ENCODE results near the gene TCTN3. TPM values are rescaled to one million over a fixed set of nuclear protein-coding genes. Genes with fewer than 3 reads are reported as not detected.

Gene TCTN3
- polyA plus RNA-seq, 1 donor (not counting 4 experiments of a cell fraction or from before 2014, with no cell fraction given): 43.0 TPM

DNA sequence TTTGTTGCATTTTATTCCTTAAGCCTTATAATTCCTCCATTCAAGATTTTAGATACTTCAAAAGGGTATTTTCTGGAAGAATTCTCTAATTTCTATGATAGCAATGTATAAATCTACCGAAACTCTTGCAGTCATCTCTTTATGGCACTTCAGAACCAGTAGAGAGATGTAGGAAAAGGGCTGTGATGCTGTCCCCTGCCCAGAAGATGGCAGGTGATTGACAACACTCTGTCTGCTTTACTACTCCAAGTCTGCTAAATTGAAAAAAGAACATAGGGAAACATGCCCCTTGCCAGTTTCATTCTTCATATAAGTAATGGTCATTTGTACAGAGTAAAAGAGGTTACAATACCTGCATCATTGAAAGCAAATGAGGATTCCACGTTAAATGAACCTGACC is 5.1 kb downstream of the TCTN3 start:
- no peak overlapping the region for H3K4me2 ChIP-seq (ENCODE audit: control insufficient read depth, extremely low read depth, insufficient read depth, low read depth, low read length)
- no peak for DNase-seq (ENCODE audit: low read depth, low spot score)
- no peak for FAIRE-seq
- peaks cover 5% of the 10 kb centered on the region for H3K4me1 ChIP-seq (ENCODE audit: control insufficient read depth, extremely low read depth, insufficient read depth, low read length)
- H3K9me1 ChIP-seq (ENCODE audit: control insufficient read depth, extremely low read depth, insufficient read depth, low read length): no peaks in the 10 kb centered on the region
- no peaks in the 10 kb centered on the region for H3K9me3 ChIP-seq (ENCODE audit: control insufficient read depth, low read depth, low read length)
- no peak overlapping the region for H3K27ac ChIP-seq (ENCODE audit: control insufficient read depth, insufficient read depth, low read length)
- no peak overlapping the region for H3K9ac ChIP-seq (ENCODE audit: control insufficient read depth, extremely low read depth, insufficient read depth, low read length)
- TF ChIP-seq, protein P1, sequence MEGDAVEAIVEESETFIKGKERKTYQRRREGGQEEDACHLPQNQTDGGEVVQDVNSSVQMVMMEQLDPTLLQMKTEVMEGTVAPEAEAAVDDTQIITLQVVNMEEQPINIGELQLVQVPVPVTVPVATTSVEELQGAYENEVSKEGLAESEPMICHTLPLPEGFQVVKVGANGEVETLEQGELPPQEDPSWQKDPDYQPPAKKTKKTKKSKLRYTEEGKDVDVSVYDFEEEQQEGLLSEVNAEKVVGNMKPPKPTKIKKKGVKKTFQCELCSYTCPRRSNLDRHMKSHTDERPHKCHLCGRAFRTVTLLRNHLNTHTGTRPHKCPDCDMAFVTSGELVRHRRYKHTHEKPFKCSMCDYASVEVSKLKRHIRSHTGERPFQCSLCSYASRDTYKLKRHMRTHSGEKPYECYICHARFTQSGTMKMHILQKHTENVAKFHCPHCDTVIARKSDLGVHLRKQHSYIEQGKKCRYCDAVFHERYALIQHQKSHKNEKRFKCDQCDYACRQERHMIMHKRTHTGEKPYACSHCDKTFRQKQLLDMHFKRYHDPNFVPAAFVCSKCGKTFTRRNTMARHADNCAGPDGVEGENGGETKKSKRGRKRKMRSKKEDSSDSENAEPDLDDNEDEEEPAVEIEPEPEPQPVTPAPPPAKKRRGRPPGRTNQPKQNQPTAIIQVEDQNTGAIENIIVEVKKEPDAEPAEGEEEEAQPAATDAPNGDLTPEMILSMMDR (optimal IDR thresholded peaks at IDR 0.05 in 1 of 3, IDR thresholded peaks at IDR 0.05 in 1 of 3, conservative IDR thresholded peaks at IDR 0.05 in 1 of 3; ENCODE audit: extremely low read depth in 1 of 3, insufficient read depth in 2 of 3, low read length in 3 of 3): no peak
- TF ChIP-seq EZH2 (IDR thresholded peaks at IDR 0.05; ENCODE audit: low read length): no peak
- H3K27me3 ChIP-seq (ENCODE audit: control insufficient read depth, extremely low read depth, insufficient read depth, low read length): no peaks in the 10 kb centered on the region
- H4K20me1 ChIP-seq (ENCODE audit: control insufficient read depth, extremely low read depth, insufficient read depth, low read length): no peaks in the 10 kb centered on the region
- dilution Hi-C loops (cut with MboI; ENCODE audit: extremely low pct_ligation_motif_present, low sequenced_read_pairs): no loop called here
- H2AFZ ChIP-seq (ENCODE audit: control insufficient read depth, low read length): no peak overlapping the region
- peaks cover 7 to 19% of the 10 kb centered on the region in 2 experiments for H3K36me3 ChIP-seq (ENCODE audit: control insufficient read depth in 2 of 2, extremely low read depth in 1 of 2, insufficient read depth in 2 of 2, low read length in 2 of 2)
- H3K79me2 ChIP-seq (ENCODE audit: control insufficient read depth, insufficient read depth, low read length): peaks cover 27% of the 10 kb centered on the region
- H3K4me3 ChIP-seq (ENCODE audit: control insufficient read depth in 2 of 3, extremely low read depth in 1 of 3, insufficient read depth in 2 of 3, low read depth in 1 of 3, low read length in 3 of 3): no peak overlapping the region

DNA sequence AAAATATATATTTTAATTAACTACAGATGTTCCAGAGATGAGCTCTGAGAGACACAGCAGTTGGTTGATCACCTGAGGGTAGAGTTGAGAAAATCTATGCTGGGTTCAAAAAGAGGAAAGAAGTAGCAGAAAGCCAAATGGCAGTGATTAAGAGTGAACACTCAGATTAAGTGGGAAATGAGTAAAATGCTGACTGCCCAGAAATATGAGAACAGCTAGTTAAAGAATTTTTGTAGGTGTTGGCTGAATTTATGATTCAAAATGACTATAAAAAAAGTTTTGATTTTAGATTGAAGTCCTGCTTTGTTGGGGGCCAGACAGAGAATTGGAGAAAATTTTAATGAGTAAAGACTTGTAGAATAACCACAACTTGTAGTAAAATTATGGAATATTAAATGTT is 9.8 kb downstream of the TCTN3 start:
- H4K20me1 ChIP-seq (ENCODE audit: control insufficient read depth, extremely low read depth, insufficient read depth, low read length): no peaks in the 10 kb centered on the region
- H3K9ac ChIP-seq (ENCODE audit: control insufficient read depth, extremely low read depth, insufficient read depth, low read length): no peak overlapping the region
- peaks cover under 1% of the 10 kb centered on the region for H3K79me2 ChIP-seq (ENCODE audit: control insufficient read depth, insufficient read depth, low read length)
- no peak overlapping the region for H2AFZ ChIP-seq (ENCODE audit: control insufficient read depth, low read length)
- H3K27me3 ChIP-seq (ENCODE audit: control insufficient read depth, extremely low read depth, insufficient read depth, low read length): no peaks in the 10 kb centered on the region
- no peak overlapping the region for H3K27ac ChIP-seq (ENCODE audit: control insufficient read depth, insufficient read depth, low read length)
- FAIRE-seq (no peak), DNase-seq (ENCODE audit: low read depth, low spot score) (no peak)
- no peak overlapping the region for H3K4me3 ChIP-seq (ENCODE audit: control insufficient read depth in 2 of 3, extremely low read depth in 1 of 3, insufficient read depth in 2 of 3, low read depth in 1 of 3, low read length in 3 of 3)
- TF ChIP-seq, protein P1 (optimal IDR thresholded peaks at IDR 0.05 in 1 of 3, IDR thresholded peaks at IDR 0.05 in 1 of 3, conservative IDR thresholded peaks at IDR 0.05 in 1 of 3; ENCODE audit: extremely low read depth in 1 of 3, insufficient read depth in 2 of 3, low read length in 3 of 3): no peak
- TF ChIP-seq EZH2 (IDR thresholded peaks at IDR 0.05; ENCODE audit: low read length): no peak
- H3K4me2 ChIP-seq (ENCODE audit: control insufficient read depth, extremely low read depth, insufficient read depth, low read depth, low read length): no peak overlapping the region
- no peaks in the 10 kb centered on the region for H3K9me1 ChIP-seq (ENCODE audit: control insufficient read depth, extremely low read depth, insufficient read depth, low read length)
- dilution Hi-C loops (cut with MboI; ENCODE audit: extremely low pct_ligation_motif_present, low sequenced_read_pairs): no loop called here
- H3K36me3 ChIP-seq (ENCODE audit: control insufficient read depth in 2 of 2, extremely low read depth in 1 of 2, insufficient read depth in 2 of 2, low read length in 2 of 2): peaks cover 18 to 19% of the 10 kb centered on the region in 2 experiments
- H3K9me3 ChIP-seq (ENCODE audit: control insufficient read depth, low read depth, low read length): no peaks in the 10 kb centered on the region
- H3K4me1 ChIP-seq (ENCODE audit: control insufficient read depth, extremely low read depth, insufficient read depth, low read length): no peaks in the 10 kb centered on the region

Measured in keratinocyte (primary cell).